Right atrium auricular region (tissue), 2 donors: ENCODE results near the gene ARHGAP32. TPM values are rescaled to one million over a fixed set of nuclear protein-coding genes. Genes with fewer than 3 reads are reported as not detected.
"Not testable (repeated sequence)": the region's sequence is repeated elsewhere in the genome, so short reads cannot be mapped to it uniquely, and the experiment has no call there.

ENCODE experiments used
- DNase-seq: peaks from one replicate; pipeline ENCODE4 v3.0.0-alpha.2; 2019; ENCODE audit warnings: low spot score
- H3K27ac ChIP-seq, 2 donors: fragments of 200-600 bp; sonication (generic); 1 replicate in 1 of 2; 2 replicates in 1 of 2; pipeline ENCODE4 v1.5.1; 2016 to 2019
- H3K27me3 ChIP-seq, 2 donors: fragments of 200-600 bp; sonication (generic); one replicate each; pipeline versions ENCODE4 v1.5.1 to v1.6.0; 2017 to 2019
- H3K36me3 ChIP-seq: fragments of 200-600 bp; sonication (generic); one replicate; pipeline ENCODE4 v1.5.1; 2016
- H3K4me1 ChIP-seq, 2 donors: fragments of 200-600 bp; sonication (generic); one replicate each; pipeline versions ENCODE4 v1.5.1 to v1.6.0; 2017 to 2019
- H3K4me3 ChIP-seq, 2 donors: fragments of 200-600 bp; sonication (generic); 1 replicate in 1 of 2; 2 replicates in 1 of 2; pipeline ENCODE4 v1.5.1; 2017 to 2019; ENCODE audit warnings: mild to moderate bottlenecking in 1 of 2, moderate library complexity in 1 of 2
- H3K9me3 ChIP-seq, 2 donors: fragments of 200-600 bp; sonication (generic); one replicate each; pipeline ENCODE4 v1.5.1; 2019
- total RNA-seq, 2 donors: library from RNA; depleted of rRNA; stranded (reverse); fragments of >200 nt; gene quantifications; one replicate each; pipeline ENCODE4 v1.1.0, GENCODE V29; 2016
- TF ChIP-seq, protein P1 (sequence below), 2 donors: fragments of 200-600 bp; sonication (generic); IDR thresholded peaks; one replicate each; pipeline ENCODE4 v1.5.1; 2019; ENCODE audit warnings: antibody characterized with exemption in 2 of 2

Gene ARHGAP32
- total RNA-seq, 2 donors from 2014 or later: 5.2 to 10.5 TPM

DNA sequence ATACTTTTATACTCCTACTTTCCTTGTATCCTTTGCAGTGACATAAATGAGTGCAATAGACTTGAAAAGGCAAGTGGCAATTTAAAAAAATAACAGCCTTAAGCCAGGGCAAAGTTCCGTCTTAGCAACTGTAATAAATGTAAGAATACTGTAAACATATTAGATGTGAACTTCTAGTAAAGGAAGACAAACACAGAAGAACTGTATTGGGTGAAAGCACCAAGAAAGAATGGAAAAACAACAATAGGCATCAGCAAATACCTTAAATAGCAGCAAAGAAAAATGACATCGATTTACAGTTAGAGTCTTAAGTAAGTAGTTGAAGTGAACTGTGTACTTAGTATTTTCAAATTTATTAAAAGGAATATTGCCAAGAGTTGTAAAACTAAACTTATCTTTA, 174.0 kb downstream of the ARHGAP32 start:
- TF ChIP-seq, protein P1, sequence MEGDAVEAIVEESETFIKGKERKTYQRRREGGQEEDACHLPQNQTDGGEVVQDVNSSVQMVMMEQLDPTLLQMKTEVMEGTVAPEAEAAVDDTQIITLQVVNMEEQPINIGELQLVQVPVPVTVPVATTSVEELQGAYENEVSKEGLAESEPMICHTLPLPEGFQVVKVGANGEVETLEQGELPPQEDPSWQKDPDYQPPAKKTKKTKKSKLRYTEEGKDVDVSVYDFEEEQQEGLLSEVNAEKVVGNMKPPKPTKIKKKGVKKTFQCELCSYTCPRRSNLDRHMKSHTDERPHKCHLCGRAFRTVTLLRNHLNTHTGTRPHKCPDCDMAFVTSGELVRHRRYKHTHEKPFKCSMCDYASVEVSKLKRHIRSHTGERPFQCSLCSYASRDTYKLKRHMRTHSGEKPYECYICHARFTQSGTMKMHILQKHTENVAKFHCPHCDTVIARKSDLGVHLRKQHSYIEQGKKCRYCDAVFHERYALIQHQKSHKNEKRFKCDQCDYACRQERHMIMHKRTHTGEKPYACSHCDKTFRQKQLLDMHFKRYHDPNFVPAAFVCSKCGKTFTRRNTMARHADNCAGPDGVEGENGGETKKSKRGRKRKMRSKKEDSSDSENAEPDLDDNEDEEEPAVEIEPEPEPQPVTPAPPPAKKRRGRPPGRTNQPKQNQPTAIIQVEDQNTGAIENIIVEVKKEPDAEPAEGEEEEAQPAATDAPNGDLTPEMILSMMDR (IDR thresholded peaks at IDR 0.05): no peak

DNA sequence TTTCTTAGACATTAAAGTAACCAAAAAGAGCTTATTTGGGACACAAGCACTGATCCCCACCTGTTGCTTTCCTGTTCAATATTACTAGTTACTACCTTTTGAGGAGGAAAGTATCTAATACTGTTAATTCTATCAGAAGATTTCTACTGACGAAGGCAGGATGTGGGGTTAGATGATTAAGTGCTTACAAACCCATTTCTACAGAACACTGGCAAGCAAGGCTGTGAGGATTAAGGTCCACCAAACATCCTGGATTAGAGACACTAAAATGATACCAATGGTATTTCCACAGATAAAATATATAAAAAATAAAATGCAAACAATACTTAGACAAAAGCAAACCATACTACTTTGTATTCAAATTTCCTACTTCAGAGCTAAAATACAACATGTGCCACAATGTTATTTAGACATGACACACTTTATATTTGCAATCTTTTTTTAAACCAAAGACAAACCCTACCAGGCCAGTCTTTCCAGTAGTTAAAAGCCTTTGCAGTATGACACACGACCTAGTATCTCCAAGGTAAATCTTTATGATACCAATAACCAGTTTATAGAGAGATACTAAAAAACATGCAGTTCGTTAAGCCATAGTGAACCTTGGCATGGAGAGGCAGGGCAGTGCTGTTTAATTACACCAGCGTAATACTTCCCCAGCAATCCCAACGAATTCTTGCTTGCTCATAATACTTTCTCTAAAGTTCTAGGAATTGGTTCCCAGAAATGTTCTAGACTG, 178.2 kb downstream of the ARHGAP32 start:
- no peaks in the 10 kb centered on the region for H3K27me3 ChIP-seq
- no peaks in the 10 kb centered on the region for H3K9me3 ChIP-seq
- no peaks in the 10 kb centered on the region for H3K36me3 ChIP-seq
- TF ChIP-seq, protein P1 (IDR thresholded peaks at IDR 0.05): no peak
- no peak for DNase-seq
- no peaks in the 10 kb centered on the region for H3K4me1 ChIP-seq
- no peak overlapping the region for H3K27ac ChIP-seq
- H3K4me3 ChIP-seq: no peak overlapping the region

More for the DNA sequence above, 174.0 kb downstream of the ARHGAP32 start:
- no peak for DNase-seq
- no peak overlapping the region for H3K4me3 ChIP-seq
- H3K9me3 ChIP-seq: no peaks in the 10 kb centered on the region
- no peaks in the 10 kb centered on the region for H3K27me3 ChIP-seq
- no peak overlapping the region for H3K27ac ChIP-seq
- H3K4me1 ChIP-seq: peaks cover 0 to 6% of the 10 kb centered on the region in 2 donors
- no peaks in the 10 kb centered on the region for H3K36me3 ChIP-seq

DNA sequence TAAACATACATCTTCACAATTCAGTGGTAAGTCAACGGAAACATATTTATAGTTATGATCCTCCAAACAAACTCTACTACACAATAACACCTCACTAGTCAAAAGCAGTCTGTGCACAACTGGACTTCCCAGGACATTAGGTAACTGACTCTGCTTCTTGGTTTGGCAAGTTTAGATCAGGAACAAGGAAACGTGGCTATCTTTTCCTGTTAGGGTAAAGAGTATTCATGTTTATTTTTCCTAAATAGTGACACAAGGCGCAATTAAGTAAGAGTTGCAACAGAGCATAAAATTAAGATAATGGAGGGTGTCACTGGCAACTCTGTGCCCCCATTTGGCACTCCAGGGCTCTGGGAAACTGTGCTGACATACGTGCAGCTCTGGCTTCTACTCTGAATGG, 179.2 kb downstream of the ARHGAP32 start:
- Histone ChIP-seq H3K9me3 (no peaks in the 10 kb centered on the region), H3K27me3 (no peaks in the 10 kb centered on the region), H3K4me1 (no peaks in the 10 kb centered on the region), H3K4me3 (no peak overlapping the region), H3K27ac (no peak overlapping the region), H3K36me3 (no peaks in the 10 kb centered on the region)
- TF ChIP-seq, protein P1 (IDR thresholded peaks at IDR 0.05): no peak
- no peak for DNase-seq

DNA sequence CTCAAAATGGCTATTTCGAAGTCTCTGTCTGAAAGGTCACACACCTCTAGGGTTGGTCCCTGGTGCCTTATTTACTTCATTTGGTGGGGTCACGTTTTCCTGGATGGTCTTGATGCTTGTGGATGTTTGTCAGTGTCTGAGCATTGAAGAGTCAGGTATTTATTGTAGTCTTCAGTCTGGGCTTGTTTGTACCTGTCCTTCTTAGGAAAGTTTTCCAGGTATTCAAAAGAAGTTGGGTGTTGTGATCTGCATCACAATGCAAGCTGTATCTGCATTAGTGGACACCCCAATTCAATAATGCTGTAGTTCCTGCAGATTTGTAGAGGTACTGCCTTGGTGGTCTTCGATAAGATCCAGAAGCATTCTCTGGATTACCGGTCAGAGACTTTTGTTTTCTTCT, 186.0 kb downstream of the ARHGAP32 start:
- Histone ChIP-seq H3K4me3 (no peak overlapping the region), H3K27ac (no peak overlapping the region), H3K4me1 (no peaks in the 10 kb centered on the region), H3K36me3 (no peaks in the 10 kb centered on the region), H3K27me3 (no peaks in the 10 kb centered on the region), H3K9me3 (peaks cover 0 to 8% of the 10 kb centered on the region in 2 donors)
- DNase-seq: no peak
- TF ChIP-seq, protein P1 (IDR thresholded peaks at IDR 0.05): no peak

DNA sequence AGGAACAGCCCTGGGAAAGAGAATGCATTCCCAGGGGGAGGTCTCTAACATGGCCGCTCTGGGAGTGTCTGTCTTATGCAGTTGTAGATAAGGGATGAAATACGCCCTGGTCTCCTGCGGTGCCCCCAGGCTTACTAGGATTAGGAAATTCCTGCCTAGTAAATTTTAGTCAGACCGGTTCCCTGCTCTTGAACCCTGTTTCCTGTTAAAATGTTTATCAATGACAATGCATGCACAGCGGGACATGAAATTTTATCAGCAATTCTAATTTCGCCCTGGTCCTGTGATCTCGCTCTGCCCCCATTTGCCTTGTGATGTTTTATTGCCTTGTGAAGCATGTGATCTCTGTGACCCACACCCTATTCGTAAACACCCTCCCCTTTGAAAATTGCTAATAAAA, 193.0 kb downstream of the ARHGAP32 start:
- H3K9me3 ChIP-seq: peaks cover 0 to 31% of the 10 kb centered on the region in 2 donors
- H3K36me3 ChIP-seq, H3K27me3 ChIP-seq, DNase-seq, H3K4me1 ChIP-seq, H3K4me3 ChIP-seq, H3K27ac ChIP-seq: not testable (repeated sequence)

DNA sequence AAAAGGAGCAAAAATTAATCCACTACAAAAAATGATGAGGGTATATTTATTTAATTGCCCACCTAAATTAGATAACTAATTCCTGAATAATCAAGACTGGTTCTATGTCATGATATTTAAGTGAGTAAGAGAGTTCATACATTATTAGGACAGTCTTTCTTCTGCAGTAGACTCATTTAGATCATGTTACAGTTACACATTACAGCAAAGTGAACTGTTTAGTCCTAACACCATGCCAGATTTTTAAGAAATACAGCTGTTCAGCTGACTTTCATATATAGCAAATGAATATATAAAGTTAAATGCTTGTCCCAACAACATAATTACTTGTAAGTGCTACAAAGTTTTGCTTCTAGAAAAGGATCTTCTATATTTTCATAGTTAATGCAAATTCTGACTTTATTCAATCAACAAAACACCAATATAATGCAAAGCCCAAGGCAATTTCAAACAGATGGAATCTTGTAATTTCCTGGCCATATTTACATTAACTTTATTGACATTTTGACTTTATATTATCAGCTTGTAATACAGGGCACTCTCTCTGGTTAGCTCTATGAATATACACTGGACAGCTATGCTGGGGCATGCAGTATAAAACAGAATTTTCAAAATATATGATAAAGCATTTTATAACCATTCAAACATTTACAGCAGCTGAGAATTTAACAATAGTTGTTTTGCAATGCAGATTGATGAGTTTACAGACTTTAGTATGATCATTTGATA, 203.7 kb downstream of the ARHGAP32 start:
- Histone ChIP-seq H3K36me3 (no peaks in the 10 kb centered on the region), H3K27me3 (no peaks in the 10 kb centered on the region), H3K9me3 (peaks cover 0 to 4% of the 10 kb centered on the region in 2 donors), H3K4me3 (no peak overlapping the region), H3K4me1 (no peaks in the 10 kb centered on the region), H3K27ac (no peak overlapping the region)
- DNase-seq: no peak
- TF ChIP-seq, protein P1 (IDR thresholded peaks at IDR 0.05): no peak
